HTR-8/SVneo (cell line): ENCODE results near the gene SYF2.
"Not testable (repeated sequence)": the region's sequence is repeated elsewhere in the genome, so short reads cannot be mapped to it uniquely, and the experiment has no call there.

Experiments
- DNase-seq: peaks from one replicate; pipeline ENCODE4 v3.0.0; 2011; ENCODE audit warnings: low spot score, mixed read lengths; ENCODE audit not compliant: insufficient read length
- FAIRE-seq: peaks from 2 replicates; lab custom pipeline; 2011; peaks lifted over from hg19 to GRCh38; lab: Jason Lieb, UNC

Gene SYF2

GRCh38 chr1:25247024-25247828 is 14.9 kb upstream of the SYF2 start, which contains the start of gene RSRP1:
Gene RSRP1, minus strand, starts transcription at chr1:25247454. Its CDS starts 491 bp downstream, at chr1:25246963.
- FAIRE-seq (peak; percentile 74), DNase-seq (peak; percentile 98)

GRCh38 chr1:25246600-25247023 is 14.3 kb upstream of the SYF2 start:
- no peak for DNase-seq

GRCh38 chr1:25245809-25246599 is 13.7 kb upstream of the SYF2 start:
- DNase-seq: no peak
- no peak for FAIRE-seq

More at GRCh38 chr1:25246600-25247023, 14.3 kb upstream of the SYF2 start:
- no peak for FAIRE-seq

GRCh38 chr1:25245393-25245792 is 13.1 kb upstream of the SYF2 start:
- DNase-seq (no peak), FAIRE-seq (no peak)

GRCh38 chr1:25243907-25244306 is 11.6 kb upstream of the SYF2 start:
- no peak for FAIRE-seq
- no peak for DNase-seq

GRCh38 chr1:25239681-25240541 is 7.6 kb upstream of the SYF2 start:
- FAIRE-seq: no peak

GRCh38 chr1:25238046-25238445 is 5.7 kb upstream of the SYF2 start:
- no peak for DNase-seq
- FAIRE-seq: no peak

More at GRCh38 chr1:25239681-25240541, 7.6 kb upstream of the SYF2 start:
- peak; percentile 60 for DNase-seq

- DNase-seq, FAIRE-seq: not testable (repeated sequence)
Measured at GRCh38 chr1:25236261-25236660, 4.0 kb upstream of the SYF2 start.

- DNase-seq, FAIRE-seq: not testable (repeated sequence)
Measured at GRCh38 chr1:25235411-25235810, 3.1 kb upstream of the SYF2 start.

- FAIRE-seq: no peak
Measured at GRCh38 chr1:25232866-25233784, 823 bp upstream of the SYF2 start.

GRCh38 chr1:25223471-25223870 is 8.8 kb downstream of the SYF2 start:
- DNase-seq: no peak
- FAIRE-seq: no peak

More at GRCh38 chr1:25232866-25233784, 823 bp upstream of the SYF2 start:
- DNase-seq: peak; percentile 67

GRCh38 chr1:25222606-25223005 is 9.7 kb downstream of the SYF2 start:
- FAIRE-seq: no peak
- DNase-seq: no peak

- DNase-seq (no peak), FAIRE-seq (no peak)
Measured at GRCh38 chr1:25220666-25221065, 11.6 kb downstream of the SYF2 start.

GRCh38 chr1:25219661-25220251 is 12.5 kb downstream of the SYF2 start:
- DNase-seq: no peak
- FAIRE-seq: no peak

- FAIRE-seq (no peak), DNase-seq (no peak)
Measured at GRCh38 chr1:25217598-25218232, 14.6 kb downstream of the SYF2 start.

- DNase-seq: no peak
Measured at GRCh38 chr1:25217015-25217414, 15.3 kb downstream of the SYF2 start.

GRCh38 chr1:25216123-25216522 is 16.2 kb downstream of the SYF2 start:
- FAIRE-seq (no peak), DNase-seq (no peak)

More at GRCh38 chr1:25217015-25217414, 15.3 kb downstream of the SYF2 start:
- FAIRE-seq: no peak

- FAIRE-seq: no peak
- no peak for DNase-seq
Measured at GRCh38 chr1:25212725-25213124, 19.6 kb downstream of the SYF2 start.
